GM21529 (cell line): ENCODE measurements around the gene DNAJB13.
A peak's percentile ranks its signal among the peaks of the same experiment; 100 is the strongest.
"Not testable (repeated sequence)": the region's sequence is repeated elsewhere in the genome, so short reads cannot be mapped to it uniquely, and the experiment has no call there.

ENCODE experiments used
- ATAC-seq: cut with Tn5 transposase; IDR thresholded peaks from one replicate; pipeline ENCODE4 v1.9.1; 2021; ENCODE audit not compliant: unreplicated experiment

The DNAJB13 gene, protein sequence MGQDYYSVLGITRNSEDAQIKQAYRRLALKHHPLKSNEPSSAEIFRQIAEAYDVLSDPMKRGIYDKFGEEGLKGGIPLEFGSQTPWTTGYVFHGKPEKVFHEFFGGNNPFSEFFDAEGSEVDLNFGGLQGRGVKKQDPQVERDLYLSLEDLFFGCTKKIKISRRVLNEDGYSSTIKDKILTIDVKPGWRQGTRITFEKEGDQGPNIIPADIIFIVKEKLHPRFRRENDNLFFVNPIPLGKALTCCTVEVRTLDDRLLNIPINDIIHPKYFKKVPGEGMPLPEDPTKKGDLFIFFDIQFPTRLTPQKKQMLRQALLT

DNA sequence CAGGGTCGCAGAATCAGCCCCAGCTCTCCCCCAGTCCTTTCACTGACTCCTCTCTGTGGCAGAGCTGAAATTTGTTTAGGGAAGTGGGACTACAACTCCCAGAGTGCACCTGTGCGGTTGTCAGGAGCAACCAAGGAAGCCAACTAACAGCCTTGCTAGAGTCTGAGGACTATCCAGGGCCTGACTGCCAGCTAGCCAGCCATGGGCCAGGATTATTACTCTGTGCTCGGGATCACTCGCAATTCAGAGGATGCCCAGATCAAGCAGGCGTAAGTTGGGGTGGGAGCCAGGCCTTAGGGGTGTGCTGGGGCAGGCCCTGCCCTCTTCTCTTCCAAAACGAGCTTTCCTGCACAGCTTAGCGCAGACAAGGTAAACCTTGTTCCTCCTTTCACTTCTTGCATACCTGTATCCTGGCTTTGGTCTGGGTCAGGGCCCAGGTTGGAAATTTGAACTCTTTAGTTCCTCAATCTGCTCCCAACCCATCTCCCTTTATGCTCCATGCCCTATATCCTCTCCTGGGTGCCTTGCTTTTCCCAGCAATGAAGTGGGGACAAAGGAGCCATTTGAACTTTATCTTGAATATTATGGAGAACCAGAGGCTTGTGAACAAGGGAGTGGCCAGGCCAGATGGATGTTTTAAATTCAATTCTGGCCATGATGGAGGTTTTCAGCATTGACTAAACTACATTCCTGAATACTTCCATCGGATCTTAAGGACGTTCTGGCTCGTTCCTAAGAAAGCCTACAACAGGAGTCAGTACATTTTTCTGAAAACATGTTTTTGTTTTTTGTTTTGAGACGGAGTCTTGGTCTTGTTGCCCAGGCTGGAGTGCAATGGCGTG lies at the start of gene DNAJB13:
TSS of gene DNAJB13 (plus strand) at position 158 of the 842 bp plus-strand sequence. CDS start at position 202, 44 bp downstream.
- peak; percentile 79 for ATAC-seq

DNA sequence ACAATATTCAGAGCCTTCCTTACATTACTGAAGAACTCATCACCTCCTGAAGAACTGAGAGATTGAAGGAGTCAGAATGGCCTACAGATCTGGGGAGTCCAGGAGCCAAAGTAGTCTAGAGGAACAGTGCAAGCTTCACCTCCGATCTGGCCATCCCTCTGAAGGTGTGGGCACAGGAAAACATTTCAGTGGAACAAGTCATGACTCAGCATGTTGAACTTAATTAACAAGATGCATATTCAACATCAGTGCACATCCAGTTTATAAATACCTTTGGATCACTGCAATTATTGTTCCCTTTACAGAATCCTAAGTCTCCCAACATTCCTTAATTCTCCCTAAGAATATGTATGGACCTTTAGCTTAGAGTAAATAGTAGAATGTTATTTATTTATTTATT lies 48.5 kb upstream of the DNAJB13 start:
- no peak for ATAC-seq

DNA sequence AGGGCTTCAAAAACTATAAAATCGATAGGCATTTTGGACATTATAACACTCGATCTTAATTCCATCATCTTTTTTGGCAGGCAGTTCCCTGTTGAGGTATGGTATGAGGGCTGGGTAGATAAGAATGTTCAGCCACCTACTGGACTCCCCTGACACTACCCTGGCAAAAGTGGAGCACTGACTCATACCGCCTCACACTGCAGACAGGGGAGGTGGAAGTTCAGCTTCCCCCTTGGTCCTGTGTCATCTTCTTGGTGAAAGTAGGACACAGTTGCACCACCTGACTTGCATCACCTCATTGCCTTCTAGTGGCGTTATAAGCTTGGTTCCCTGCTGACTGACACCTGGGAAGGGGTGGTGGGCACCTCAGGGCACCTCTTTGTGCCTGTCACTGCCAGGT lies 43.6 kb upstream of the DNAJB13 start:
- no peak for ATAC-seq

DNA sequence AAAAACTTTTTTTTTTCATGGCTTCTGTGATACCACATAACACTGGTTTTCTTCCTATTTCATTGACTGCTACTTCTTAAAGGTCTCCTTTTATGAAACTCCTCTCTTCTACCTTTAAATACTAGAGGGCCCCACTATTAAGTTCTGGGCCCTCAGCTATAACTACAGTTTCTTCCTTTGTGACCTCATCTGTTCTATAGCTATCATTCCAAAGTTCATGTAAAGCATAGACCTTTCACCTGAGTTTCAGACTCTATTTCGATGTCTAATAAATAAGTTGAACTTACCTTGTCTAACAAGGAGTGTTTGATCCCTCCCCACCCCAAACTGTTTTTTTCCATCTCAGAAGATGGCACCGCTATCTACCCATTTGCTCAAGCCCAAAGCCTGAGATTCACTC lies 38.8 kb upstream of the DNAJB13 start:
- ATAC-seq = no peak

DNA sequence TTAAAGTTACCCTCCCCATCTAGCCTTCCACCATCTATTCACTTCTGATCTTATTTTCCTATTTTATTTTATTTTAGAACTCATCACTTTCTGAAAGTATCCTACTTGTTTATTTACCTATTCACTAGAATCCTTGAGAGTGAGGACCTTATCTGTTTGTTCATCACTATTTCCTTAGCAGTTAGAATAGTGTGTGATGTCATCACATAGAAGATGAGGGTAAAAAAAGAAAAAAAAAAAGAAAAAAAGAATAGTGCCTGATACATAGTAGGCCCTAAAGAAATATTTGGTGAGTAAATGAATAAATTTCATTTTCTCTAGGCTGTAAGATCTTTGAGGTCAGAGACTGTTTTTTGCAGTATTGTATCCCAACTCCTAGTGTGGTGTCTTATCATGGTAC lies 37.4 kb upstream of the DNAJB13 start:
- ATAC-seq = no peak

DNA sequence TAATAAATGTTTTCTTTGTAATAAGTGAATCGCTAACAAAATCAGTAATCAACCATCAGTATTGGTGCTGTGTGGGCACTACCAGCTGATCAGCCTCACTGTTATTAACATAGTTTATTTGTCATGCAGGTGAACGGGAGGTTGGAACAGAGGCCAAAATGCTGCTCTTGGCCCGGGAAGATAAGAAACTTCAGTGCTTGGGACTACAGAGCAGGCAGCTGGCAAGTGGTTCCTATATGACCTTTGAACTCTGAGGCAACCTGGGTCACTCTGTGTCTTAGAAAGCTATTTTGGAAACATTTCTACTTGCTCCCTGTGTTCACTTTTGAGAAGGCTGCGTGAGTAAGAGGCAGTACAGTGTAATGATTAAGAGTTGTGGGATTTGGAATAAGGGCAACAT lies 36.5 kb upstream of the DNAJB13 start:
- ATAC-seq = no peak

DNA sequence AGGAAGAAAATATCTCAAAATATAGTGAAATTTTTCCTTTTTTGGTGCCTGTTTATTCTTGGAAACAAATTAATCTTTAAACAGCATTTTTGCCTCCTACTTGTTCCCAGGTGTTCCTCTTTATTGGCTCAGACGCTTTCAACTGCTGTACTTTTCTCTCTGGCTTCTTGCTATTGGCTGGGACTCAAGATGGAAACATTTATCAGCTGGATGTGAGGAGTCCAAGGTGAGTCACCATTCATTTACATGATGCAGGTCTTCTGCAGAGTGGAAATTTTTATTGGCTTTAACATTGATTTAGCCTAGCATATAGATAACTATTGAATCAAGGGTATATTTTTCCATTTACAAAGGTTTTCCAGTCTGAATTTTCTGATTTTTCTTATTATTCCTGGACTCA lies 34.4 kb upstream of the DNAJB13 start:
- no peak for ATAC-seq

DNA sequence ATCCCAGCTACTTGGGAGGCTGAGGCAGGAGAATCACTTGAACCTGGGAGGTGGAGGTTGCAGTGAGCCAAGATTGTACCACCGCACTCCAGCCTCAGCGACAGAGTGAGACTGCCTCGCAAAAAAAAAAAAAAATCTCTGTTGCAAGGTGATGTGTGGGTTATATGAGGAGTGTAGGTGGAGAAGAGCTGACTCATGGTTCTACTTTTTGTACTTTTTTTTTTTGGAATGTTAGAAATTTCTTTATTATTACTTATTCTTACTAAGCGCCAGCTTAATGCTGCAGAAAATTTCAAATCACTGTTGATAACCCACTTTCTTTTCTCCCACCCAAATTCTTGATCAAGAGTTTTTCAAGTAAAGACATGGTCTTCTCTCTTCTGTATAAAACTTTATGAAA lies 29.6 kb upstream of the DNAJB13 start:
- no peak for ATAC-seq

DNA sequence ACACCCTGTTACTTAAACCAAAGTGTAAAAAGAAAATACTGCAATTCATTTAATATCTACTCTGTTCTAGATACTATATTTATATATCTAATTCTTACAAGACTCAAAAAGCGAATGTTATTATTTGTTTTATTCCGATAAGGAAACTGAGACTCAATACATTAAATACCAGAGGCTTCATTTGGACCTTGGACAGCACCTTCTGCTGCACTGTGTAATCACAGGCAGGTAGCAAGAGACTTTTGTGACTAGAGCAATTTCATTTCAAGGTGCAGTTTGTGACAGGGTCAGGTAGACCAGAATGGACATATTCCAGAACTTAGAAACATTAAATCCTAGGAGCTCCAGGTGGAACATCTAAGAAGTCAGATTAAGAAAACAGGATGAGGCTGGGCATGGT lies 21.4 kb upstream of the DNAJB13 start:
- ATAC-seq = no peak

DNA sequence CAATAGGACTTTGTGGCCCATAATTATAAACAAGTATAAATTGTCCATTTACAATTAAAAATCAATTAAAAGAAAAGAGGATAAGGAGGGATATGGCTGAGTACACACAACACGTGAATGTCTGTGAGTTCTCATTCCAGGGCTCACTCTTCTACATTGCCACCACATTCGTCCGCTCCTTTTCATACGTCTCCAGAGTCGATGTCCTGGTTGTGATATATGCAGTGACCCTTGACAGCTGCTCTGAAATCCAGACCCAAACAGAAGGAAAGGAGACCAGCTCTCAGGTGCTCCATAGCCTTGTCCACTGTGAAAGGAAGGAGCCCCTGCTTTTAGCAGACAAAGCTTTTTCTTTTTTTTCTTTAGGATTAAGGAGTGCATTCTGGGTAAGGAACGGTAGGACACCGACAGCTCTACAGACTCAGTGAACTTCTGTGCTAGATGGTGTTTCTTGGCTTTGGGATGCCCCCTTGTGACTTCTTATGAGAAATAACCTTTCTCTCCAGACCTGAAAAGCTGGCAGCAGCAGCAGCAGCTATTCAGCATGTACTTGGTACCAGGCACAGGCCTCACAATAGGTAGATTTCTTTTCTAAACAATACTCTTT lies 19.7 kb upstream of the DNAJB13 start:
- ATAC-seq = no peak

DNA sequence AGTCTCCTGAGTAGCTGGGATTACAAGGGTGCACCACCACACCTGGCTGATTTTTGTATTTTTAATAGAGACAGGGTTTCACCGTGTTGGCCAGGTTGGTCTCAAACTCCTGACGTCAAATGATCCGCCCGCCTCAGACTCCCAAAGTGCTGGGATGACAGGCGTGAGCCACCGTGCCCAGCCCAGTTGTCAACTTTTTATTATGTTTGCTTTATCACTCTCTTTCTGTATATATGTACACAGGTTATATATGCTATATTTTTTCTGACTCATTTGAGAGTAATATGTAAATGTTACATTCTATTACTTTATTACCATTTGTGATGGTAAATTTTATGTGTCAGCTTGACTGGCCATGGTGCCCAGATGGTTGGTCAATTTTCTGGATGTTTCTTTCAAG lies 18.9 kb upstream of the DNAJB13 start:
- ATAC-seq = no peak

DNA sequence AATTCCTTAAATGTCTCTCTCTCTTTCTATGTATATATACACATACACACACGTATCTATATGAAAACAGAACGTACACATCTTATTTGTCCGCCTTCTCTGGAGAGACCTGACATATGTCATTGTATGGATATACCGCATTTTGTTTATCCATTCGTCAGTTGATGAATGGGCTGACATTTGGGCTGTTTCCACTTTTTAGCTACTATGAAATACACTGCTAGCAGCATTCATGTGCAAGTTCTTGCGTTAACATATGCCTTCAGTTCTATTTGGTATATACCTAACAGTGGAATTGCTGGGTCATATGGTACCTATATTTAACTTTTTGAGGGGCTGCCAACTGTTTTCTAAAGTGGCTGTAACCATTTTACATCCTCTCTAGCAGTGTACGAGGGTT lies 18.0 kb upstream of the DNAJB13 start:
- ATAC-seq = no peak

DNA sequence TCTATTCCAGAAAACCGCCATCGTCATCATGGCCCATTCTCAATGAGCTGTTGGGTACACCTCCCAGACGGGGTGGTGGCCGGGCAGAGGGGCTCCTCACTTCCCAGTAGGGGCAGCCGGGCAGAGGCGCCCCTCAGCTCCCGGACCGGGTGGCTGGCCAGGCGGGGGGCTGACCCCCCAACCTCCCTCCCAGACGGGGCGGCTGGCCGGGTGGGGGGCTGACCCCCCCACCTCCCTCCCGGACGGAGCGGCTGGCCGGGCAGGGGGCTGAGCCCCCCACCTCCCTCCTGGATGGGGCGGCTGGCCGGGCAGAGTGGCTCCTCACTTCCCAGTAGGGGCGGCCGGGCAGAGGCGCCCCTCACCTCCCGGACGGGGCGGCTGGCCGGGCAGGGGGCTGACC lies 14.8 kb upstream of the DNAJB13 start:
- not testable (repeated sequence) for ATAC-seq

DNA sequence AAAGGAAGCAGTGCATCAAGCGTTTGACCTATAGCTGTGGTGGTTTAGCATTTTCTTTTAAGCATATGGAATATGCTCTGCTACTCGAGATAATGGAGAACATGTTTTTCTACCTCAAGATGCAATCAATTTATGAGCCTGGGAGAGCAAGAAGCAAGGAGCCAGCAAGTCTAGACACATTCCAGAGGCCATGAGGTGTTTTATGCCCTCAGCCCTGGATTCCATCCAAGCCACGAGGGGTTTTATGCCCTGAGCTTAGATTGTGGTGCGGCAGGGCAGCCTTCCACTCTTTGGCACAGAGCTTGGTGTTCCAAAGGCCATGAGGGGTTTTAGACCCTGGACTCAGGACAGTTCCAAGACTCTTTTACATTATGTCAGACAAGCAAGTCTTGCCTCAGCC lies 11.7 kb upstream of the DNAJB13 start:
- no peak for ATAC-seq

DNA sequence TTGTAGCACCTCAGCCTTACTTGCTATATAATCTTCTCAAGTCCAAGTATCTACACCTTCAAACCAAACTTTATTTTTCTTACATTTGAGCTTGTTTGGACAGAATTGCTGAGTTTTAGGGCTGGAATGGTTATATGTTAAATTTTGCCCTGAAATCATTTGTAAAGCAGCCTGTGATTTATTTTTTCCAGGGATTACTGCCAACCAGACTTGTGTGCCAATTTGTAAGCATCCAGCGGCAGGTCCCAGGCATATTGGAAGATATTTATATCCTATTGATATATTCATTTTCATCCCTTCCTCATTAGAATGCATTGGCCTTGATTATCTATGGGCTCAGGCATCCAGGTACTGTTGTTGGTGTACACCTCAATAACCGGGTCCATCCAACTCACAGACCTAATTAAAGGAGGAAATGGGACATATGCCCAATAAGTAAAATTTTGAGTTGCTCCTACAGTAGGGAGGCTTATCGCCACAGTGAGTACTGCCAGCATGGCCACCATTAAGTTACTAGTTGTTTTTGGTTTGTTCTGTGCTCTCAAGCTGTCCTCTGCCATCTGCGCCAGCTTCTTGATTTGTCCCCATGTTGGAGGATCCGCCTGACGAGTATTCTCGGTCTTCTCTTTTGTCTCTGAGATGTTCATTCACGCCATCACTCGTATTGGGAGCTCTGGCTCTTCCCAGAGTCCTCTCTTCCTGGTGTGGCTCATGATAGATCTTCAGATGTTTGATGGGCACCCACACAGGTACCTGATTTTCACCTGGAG lies 9.8 kb upstream of the DNAJB13 start:
- no peak for ATAC-seq

DNA sequence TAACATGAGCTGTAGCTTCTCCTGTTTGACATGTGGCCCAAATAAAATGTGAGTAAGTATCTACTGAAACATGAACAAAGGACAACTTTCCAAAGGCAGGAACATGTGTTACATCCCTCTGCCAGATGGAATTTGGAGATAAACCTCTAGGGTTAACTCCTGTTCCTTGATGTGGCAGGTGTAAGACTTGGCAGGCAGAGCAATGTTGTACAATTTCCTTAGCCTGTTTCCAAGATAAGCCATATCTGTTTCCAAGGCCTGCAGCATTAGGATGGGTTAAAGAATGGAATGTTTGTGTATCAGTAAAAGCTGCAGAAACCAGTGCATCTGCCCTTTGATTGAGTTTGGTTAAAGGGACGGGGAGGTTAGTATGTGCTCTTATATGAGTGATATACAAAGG lies 8.8 kb upstream of the DNAJB13 start:
- ATAC-seq = no peak

DNA sequence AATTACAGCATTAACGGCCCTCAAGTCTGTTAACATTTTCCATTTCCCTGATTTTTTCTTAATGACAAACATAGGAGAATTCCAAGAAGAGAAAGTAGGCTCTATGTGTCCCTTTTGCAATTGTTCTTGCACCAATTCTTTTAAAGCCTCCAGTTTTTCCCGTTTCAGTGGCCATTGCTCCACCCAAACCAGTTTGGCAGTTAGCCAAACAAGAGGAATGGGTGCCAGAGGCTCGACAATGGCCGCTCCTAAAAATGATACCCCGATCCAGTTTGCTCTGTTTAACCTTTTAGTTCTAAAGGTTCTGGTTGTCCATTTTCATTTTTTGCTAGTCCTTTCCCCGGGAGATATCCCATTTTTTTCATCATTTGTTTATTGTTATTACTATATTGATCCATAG lies 6.7 kb upstream of the DNAJB13 start:
- no peak for ATAC-seq

DNA sequence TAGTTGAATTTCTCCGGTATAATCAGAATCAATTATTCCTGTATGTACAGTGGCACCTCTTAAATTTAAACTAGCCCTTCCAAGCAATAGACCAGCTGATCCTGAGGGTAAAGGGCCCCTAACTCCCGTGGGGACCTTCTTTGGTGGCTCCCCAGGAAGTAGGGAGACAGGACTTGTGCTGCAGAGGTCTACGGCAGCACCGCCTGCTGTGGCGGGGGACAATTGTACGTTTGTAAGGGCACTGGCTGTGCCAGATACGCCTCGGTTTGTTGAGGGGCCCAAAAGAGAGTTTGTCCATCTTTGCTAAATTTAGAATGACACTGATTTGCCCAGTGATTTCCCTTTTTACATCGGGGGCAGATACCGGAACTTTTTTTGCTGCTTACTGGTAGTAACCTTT lies 5.9 kb upstream of the DNAJB13 start:
- no peak for ATAC-seq

DNA sequence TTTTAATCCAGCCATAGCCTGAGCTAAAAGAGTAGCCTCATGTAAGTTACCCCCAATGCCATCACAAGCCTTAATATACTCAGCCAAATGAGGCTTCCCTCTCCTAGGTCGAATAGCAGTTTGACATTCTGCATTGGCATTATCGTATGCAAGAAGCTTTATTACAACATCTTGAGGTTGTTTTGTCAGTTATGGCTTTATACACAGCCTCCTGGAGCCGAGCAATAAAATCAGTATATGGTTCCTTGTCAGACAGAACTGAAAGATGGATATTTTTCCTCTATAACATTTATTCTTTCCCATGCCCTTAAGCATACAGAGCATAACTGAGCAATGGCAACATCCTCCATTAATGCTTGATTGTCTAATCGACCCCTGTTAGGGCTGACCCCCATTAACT lies 5.4 kb upstream of the DNAJB13 start:
- ATAC-seq = no peak

DNA sequence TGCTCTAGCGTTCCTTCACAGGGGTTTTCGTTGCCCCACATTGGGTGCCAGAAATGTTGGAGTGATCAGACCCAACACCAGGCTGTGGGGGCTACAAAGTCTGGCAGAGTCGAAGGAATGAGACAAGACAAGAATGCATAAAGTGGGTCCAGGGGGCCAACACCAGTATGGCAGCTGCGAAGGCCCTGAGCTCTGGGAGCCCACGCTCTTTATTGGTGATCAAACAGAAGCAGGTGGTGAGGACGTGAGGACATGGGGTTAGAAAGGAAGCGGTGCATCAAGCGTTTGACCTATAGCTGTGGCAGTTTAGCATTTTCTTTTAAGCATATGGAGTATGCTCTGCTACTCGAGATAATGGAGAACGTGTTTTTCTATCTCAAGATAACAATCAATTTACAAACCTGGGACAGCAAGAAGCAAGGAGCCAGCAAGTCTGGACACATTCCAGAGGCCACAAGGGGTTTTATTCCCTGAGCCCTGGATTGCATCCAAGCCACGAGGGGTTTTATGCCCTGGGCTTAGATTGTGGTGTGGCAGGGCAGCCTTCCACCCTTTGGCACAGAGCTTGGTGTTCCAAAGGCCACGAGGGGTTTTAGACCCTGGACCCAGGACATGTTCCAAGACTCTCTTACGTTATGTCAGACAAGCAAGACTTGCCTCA lies 3.9 kb upstream of the DNAJB13 start:
- no peak for ATAC-seq

DNA sequence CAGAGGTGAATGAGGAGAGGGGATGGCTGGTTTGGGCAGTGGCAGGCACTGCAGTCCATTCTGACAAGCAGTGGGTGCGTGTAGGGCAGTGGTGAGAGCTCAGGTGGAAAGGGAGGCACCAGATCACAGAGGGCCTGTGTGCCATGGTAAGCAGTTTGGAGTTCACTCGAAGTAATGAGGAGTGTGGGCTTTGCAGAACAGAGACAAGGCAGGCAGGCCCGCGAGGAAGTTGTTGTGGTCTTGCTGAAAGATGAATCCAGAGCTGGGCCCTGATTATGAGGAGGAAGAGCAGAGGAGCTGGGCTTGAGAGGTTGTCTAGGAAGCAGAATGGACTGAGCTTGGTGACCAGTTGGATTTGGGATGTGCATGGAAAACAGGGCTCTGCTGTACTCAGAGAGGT lies 1.6 kb upstream of the DNAJB13 start:
- ATAC-seq = no peak
